ENCODE results near the gene CA4. TPM values are rescaled to one million over a fixed set of nuclear protein-coding genes. Genes with fewer than 3 reads are reported as not detected.

The CA4 gene
- total RNA-seq, 2 donors from 2014 or later: 1.5 to 3.0 TPM

GRCh38 chr17:60167065-60167741 lies 17.4 kb downstream of the CA4 start:
- H3K36me3 Mint-ChIP-seq (ENCODE audit: low read depth): no peaks in the 10 kb centered on the region
- Histone ChIP-seq H3K27me3 (ENCODE audit: control insufficient read depth, insufficient read depth, low read length, poor library complexity, severe bottlenecking) (no peaks in the 10 kb centered on the region), H3K4me3 (ENCODE audit: low read length) (no peak overlapping the region), H3K36me3 (ENCODE audit: control insufficient read depth, insufficient read depth, low read length) (no peaks in the 10 kb centered on the region), H3K9ac (ENCODE audit: extremely low read depth, low read length, poor library complexity, severe bottlenecking) (no peak overlapping the region), H3K4me1 (ENCODE audit: control insufficient read depth, insufficient read depth, low read length) (peaks cover 4% of the 10 kb centered on the region), H3K27ac (ENCODE audit: low read depth, low read length) (no peak overlapping the region), H3K9me3 (ENCODE audit: control insufficient read depth, low read length) (no peaks in the 10 kb centered on the region)
- peak; percentile 53 for DNase-seq
- H3K4me3 Mint-ChIP-seq: no peak overlapping the region
- H3K9me3 Mint-ChIP-seq: no peaks in the 10 kb centered on the region
- 83 to 85% methylated on average over 6 to 11 of the region's 11 CpGs for WGBS, 2 experiments (ENCODE audit: insufficient coverage in 1 of 2, insufficient read length in 1 of 2)
- no peak overlapping the region for H3K27ac Mint-ChIP-seq
- H3K27me3 Mint-ChIP-seq (ENCODE audit: insufficient read depth): peaks cover 6% of the 10 kb centered on the region
- TF ChIP-seq CTCF (conservative IDR thresholded peaks at IDR 0.05): no peak
- peaks cover 32% of the 10 kb centered on the region for H3K4me1 Mint-ChIP-seq

- Histone ChIP-seq H3K4me3 (ENCODE audit: low read length) (no peak overlapping the region), H3K4me1 (ENCODE audit: control insufficient read depth, insufficient read depth, low read length) (peaks cover 4% of the 10 kb centered on the region), H3K9ac (ENCODE audit: extremely low read depth, low read length, poor library complexity, severe bottlenecking) (no peak overlapping the region), H3K27ac (ENCODE audit: low read depth, low read length) (no peak overlapping the region), H3K27me3 (ENCODE audit: control insufficient read depth, insufficient read depth, low read length, poor library complexity, severe bottlenecking) (no peaks in the 10 kb centered on the region), H3K36me3 (ENCODE audit: control insufficient read depth, insufficient read depth, low read length) (no peaks in the 10 kb centered on the region), H3K9me3 (ENCODE audit: control insufficient read depth, low read length) (no peaks in the 10 kb centered on the region)
- H3K9me3 Mint-ChIP-seq: no peaks in the 10 kb centered on the region
- no peak overlapping the region for H3K27ac Mint-ChIP-seq
- H3K4me1 Mint-ChIP-seq: peaks cover 23% of the 10 kb centered on the region
- 79 to 83% methylated on average over 7 of the region's 7 CpGs for WGBS, 2 experiments (ENCODE audit: insufficient coverage in 1 of 2, insufficient read length in 1 of 2)
- no peaks in the 10 kb centered on the region for H3K36me3 Mint-ChIP-seq (ENCODE audit: low read depth)
- no peak for TF ChIP-seq CTCF (conservative IDR thresholded peaks at IDR 0.05)
- H3K4me3 Mint-ChIP-seq: no peak overlapping the region
- DNase-seq: peak; percentile 56
- H3K27me3 Mint-ChIP-seq (ENCODE audit: insufficient read depth): peaks cover 6% of the 10 kb centered on the region
These were observed 18.9 kb downstream of the CA4 start for GRCh38 chr17:60168654-60169053.

- WGBS, 2 experiments (ENCODE audit: insufficient coverage in 1 of 2, insufficient read length in 1 of 2): 88 to 90% methylated on average over 5 to 10 of the region's 10 CpGs
- no peak overlapping the region for H3K4me3 Mint-ChIP-seq
These were observed 20.4 kb downstream of the CA4 start for GRCh38 chr17:60169921-60170817.

More at GRCh38 chr17:60169921-60170817, 20.4 kb downstream of the CA4 start:
- TF ChIP-seq CTCF (conservative IDR thresholded peaks at IDR 0.05): no peak
- peaks cover 6% of the 10 kb centered on the region for H3K27me3 Mint-ChIP-seq (ENCODE audit: insufficient read depth)
- H3K36me3 Mint-ChIP-seq (ENCODE audit: low read depth): no peaks in the 10 kb centered on the region
- Histone ChIP-seq H3K36me3 (ENCODE audit: control insufficient read depth, insufficient read depth, low read length) (no peaks in the 10 kb centered on the region), H3K9ac (ENCODE audit: extremely low read depth, low read length, poor library complexity, severe bottlenecking) (no peak overlapping the region), H3K4me1 (ENCODE audit: control insufficient read depth, insufficient read depth, low read length) (peaks cover 4% of the 10 kb centered on the region), H3K27ac (ENCODE audit: low read depth, low read length) (no peak overlapping the region), H3K27me3 (ENCODE audit: control insufficient read depth, insufficient read depth, low read length, poor library complexity, severe bottlenecking) (no peaks in the 10 kb centered on the region), H3K9me3 (ENCODE audit: control insufficient read depth, low read length) (no peaks in the 10 kb centered on the region), H3K4me3 (ENCODE audit: low read length) (no peak overlapping the region)
- no peaks in the 10 kb centered on the region for H3K9me3 Mint-ChIP-seq
- H3K27ac Mint-ChIP-seq: no peak overlapping the region
- peak; percentile 46 for DNase-seq
- peaks cover 22% of the 10 kb centered on the region for H3K4me1 Mint-ChIP-seq

All from endodermal cell (in vitro differentiated cells).